OCI-LY3 (cell line): ENCODE results near the gene KCNC3.

ENCODE experiments used
- EZH2phosphoT487 ChIP-seq: fragments of 200-600 bp; shearing (Covaris generic); IDR thresholded peaks from 2 replicates; pipeline ENCODE4 v1.6.1; 2018; ENCODE audit warnings: antibody characterized with exemption, mixed run types, low read depth
- TF ChIP-seq, protein P1 (sequence below): fragments of 200-600, 300-600 bp; sonication (generic); IDR thresholded peaks from 2 replicates; pipeline ENCODE4 v1.5.1; 2014; ENCODE audit warnings: antibody characterized with exemption, low read length, low read depth

DNA sequence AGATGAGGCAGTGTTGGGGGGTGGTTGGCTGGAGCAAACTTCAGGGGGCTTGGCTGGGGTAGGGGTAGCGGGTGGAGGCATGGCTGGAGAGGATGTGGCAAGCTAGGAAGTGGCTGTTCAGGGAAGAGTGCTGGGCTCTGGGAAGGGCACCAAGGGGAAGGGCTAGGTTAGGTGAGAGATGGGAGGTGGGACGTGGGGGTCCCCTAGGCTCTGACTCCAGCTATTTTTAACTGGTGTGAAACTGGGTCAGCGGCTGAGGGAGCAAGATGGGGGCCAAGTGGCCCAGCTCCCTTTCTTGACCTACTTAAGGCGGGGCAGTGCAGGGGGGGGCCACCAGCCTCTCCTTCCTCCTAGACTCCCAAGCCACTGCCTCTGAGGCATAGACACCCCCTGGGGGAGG lies 7.3 kb downstream of the KCNC3 start:
- TF ChIP-seq, protein P1, sequence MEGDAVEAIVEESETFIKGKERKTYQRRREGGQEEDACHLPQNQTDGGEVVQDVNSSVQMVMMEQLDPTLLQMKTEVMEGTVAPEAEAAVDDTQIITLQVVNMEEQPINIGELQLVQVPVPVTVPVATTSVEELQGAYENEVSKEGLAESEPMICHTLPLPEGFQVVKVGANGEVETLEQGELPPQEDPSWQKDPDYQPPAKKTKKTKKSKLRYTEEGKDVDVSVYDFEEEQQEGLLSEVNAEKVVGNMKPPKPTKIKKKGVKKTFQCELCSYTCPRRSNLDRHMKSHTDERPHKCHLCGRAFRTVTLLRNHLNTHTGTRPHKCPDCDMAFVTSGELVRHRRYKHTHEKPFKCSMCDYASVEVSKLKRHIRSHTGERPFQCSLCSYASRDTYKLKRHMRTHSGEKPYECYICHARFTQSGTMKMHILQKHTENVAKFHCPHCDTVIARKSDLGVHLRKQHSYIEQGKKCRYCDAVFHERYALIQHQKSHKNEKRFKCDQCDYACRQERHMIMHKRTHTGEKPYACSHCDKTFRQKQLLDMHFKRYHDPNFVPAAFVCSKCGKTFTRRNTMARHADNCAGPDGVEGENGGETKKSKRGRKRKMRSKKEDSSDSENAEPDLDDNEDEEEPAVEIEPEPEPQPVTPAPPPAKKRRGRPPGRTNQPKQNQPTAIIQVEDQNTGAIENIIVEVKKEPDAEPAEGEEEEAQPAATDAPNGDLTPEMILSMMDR = no peak
- no peak for TF ChIP-seq EZH2phosphoT487
